ENCODE results near the gene DRAXIN. TPM values are rescaled to one million over a fixed set of nuclear protein-coding genes. Genes with fewer than 3 reads are reported as not detected.

Gene DRAXIN
- total and polyA plus RNA-seq, 4 donors: 0.04 to 0.31 (median 0.14) TPM

- Histone ChIP-seq H3K36me3 (ENCODE audit: control insufficient read depth in 4 of 4, insufficient read depth in 4 of 4, low read length in 4 of 4) (peaks cover 0 to 4% (median 0%) of the 10 kb centered on the region in 4 donors), H3K4me3 (no peak overlapping the region), H3K27ac (ENCODE audit: low read depth in 1 of 2, low read length in 1 of 2) (no peak overlapping the region), H3K9me3 (ENCODE audit: control insufficient read depth in 4 of 4, insufficient read depth in 3 of 4, low read length in 3 of 4) (no peaks in the 10 kb centered on the region), H3K4me1 (ENCODE audit: control insufficient read depth in 5 of 5, insufficient read depth in 5 of 5, low read length in 5 of 5) (peaks cover 0 to 24% (median 3%) of the 10 kb centered on the region in 5 donors), H3K9ac (ENCODE audit: insufficient read depth in 1 of 2, low read length in 2 of 2) (no peak overlapping the region), H3K27me3 (ENCODE audit: control insufficient read depth in 3 of 3, insufficient read depth in 3 of 3, low read length in 2 of 3) (peaks cover 0 to 30% (median 16%) of the 10 kb centered on the region in 3 donors)
- ATAC-seq (ENCODE audit: insufficient read depth, low FRiP score): no peak
- 85 to 94% methylated on average over 11 of the region's 11 CpGs for WGBS, 2 donors
- no peak for DNase-seq
- no peak for TF ChIP-seq CTCF (IDR thresholded peaks at IDR 0.05; ENCODE audit: control extremely low read depth, extremely low read depth)
Observed at GRCh38 chr1:11652203-11652780, 39.2 kb upstream of the DRAXIN start.

- Histone ChIP-seq H3K4me1 (ENCODE audit: control insufficient read depth in 5 of 5, insufficient read depth in 5 of 5, low read length in 5 of 5) (peaks cover 0 to 18% (median 3%) of the 10 kb centered on the region in 5 donors), H3K9ac (ENCODE audit: insufficient read depth in 1 of 2, low read length in 2 of 2) (no peak overlapping the region), H3K4me3 (no peak overlapping the region), H3K27ac (ENCODE audit: low read depth in 1 of 2, low read length in 1 of 2) (no peak overlapping the region), H3K27me3 (ENCODE audit: control insufficient read depth in 3 of 3, insufficient read depth in 3 of 3, low read length in 2 of 3) (peaks cover 0 to 30% (median 16%) of the 10 kb centered on the region in 3 donors), H3K9me3 (ENCODE audit: control insufficient read depth in 4 of 4, insufficient read depth in 3 of 4, low read length in 3 of 4) (no peaks in the 10 kb centered on the region), H3K36me3 (ENCODE audit: control insufficient read depth in 4 of 4, insufficient read depth in 4 of 4, low read length in 4 of 4) (peaks cover 0 to 4% (median 0%) of the 10 kb centered on the region in 4 donors)
- ATAC-seq (ENCODE audit: insufficient read depth, low FRiP score) (no peak), DNase-seq (no peak)
- no peak for TF ChIP-seq CTCF (IDR thresholded peaks at IDR 0.05; ENCODE audit: control extremely low read depth, extremely low read depth)
- 74 to 79% methylated on average over 17 of the region's 17 CpGs for WGBS, 2 donors
Observed at GRCh38 chr1:11653101-11653860, 38.2 kb upstream of the DRAXIN start.

- H3K27me3 ChIP-seq (ENCODE audit: control insufficient read depth in 3 of 3, insufficient read depth in 3 of 3, low read length in 2 of 3): peaks cover 0 to 28% (median 16%) of the 10 kb centered on the region in 3 donors
- TF ChIP-seq CTCF (IDR thresholded peaks at IDR 0.05; ENCODE audit: control extremely low read depth, extremely low read depth): no peak
- no peaks in the 10 kb centered on the region for H3K9me3 ChIP-seq (ENCODE audit: control insufficient read depth in 4 of 4, insufficient read depth in 3 of 4, low read length in 3 of 4)
- no peak for DNase-seq
- H3K4me1 ChIP-seq (ENCODE audit: control insufficient read depth in 5 of 5, insufficient read depth in 5 of 5, low read length in 5 of 5): peaks cover 0 to 14% (median 3%) of the 10 kb centered on the region in 5 donors
- H3K9ac ChIP-seq (ENCODE audit: insufficient read depth in 1 of 2, low read length in 2 of 2): no peak overlapping the region
- peaks cover 0 to 4% (median under 1%) of the 10 kb centered on the region in 4 donors for H3K36me3 ChIP-seq (ENCODE audit: control insufficient read depth in 4 of 4, insufficient read depth in 4 of 4, low read length in 4 of 4)
- no peak for ATAC-seq (ENCODE audit: insufficient read depth, low FRiP score)
- H3K4me3 ChIP-seq: no peak overlapping the region
- H3K27ac ChIP-seq (ENCODE audit: low read depth in 1 of 2, low read length in 1 of 2): no peak overlapping the region
- WGBS, 2 donors: 71 to 79% methylated on average over 7 of the region's 7 CpGs
Observed at GRCh38 chr1:11653861-11654136, 37.7 kb upstream of the DRAXIN start.
